ENCODE data around the gene ZKSCAN4.

ZKSCAN4 gene

GRCh38 chr6:28248916-28249315 lies 3.2 kb downstream of the ZKSCAN4 start:
- no peak for DNase-seq

DNA sequence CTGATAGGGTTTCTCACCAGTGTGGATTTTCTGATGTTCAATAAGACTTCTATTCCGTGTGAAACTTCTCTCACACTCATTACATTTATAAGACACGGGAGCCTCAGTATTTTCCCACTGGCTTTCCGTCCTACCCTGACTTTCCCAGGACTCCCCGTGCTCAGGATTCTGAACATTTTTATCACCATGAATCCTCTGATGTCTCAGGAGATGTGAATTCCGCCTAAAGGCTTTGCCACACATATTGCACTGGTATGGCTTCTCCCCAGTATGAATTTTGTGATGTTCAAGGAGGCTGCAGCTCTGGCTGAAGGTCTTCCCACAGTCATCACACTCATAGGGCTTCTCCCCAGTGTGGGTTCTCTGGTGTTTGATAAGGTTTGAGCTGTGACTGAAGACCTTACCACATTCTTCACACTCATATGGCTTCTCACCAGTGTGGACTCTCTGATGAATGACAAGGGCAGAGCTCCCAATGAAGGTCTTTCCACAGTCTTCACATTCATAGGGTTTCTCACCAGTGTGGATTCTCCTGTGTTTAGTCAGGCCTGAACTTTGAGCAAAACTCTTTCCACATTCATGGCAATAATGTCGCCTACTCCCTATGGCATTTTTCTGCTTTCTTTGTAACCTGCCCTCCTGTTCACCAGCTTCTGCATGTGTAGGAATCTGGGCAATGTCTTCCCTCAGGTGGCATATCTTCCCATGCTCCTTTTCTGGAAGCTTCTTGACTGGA lies 6.7 kb downstream of the ZKSCAN4 start:
- DNase-seq = no peak

DNA sequence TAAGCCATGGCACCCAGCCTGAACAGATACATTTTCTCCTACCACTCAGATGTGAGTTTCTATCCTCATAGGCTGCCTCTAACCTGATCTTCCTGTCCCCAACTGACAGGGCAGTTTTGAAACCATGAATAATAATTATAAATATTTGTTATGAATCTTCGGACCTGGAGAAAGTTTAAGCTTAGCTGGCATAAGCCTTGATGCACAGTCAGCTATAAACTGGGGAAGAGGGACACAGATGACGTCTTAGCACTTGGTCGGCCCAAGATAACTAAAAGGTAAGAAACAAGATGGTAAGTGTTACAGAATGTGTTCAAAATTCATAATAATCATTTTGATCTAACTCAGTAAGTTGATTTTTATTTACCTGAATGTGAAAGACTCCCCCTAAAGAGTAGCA lies 8.1 kb downstream of the ZKSCAN4 start:
- DNase-seq = no peak

- no peak for DNase-seq
Observed at GRCh38 chr6:28240471-28240870, 11.6 kb downstream of the ZKSCAN4 start.

GRCh38 chr6:28239636-28240035 lies 12.4 kb downstream of the ZKSCAN4 start:
- DNase-seq = no peak

- peak; percentile 52 to 53 for DNase-seq
Observed at GRCh38 chr6:28235912-28236452, 16.1 kb downstream of the ZKSCAN4 start.

DNA sequence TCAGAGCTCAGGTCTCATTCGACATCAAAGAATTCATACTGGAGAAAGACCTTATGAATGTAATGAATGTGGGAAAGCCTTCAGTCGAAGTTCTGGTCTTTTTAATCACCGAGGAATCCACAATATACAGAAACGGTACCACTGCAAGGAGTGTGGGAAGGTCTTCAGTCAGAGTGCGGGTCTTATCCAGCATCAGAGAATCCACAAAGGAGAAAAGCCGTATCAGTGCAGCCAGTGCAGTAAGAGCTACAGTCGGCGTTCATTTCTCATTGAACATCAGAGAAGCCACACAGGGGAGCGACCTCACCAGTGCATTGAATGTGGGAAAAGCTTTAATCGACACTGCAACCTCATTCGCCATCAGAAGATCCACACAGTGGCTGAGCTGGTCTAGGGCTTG lies 19.3 kb downstream of the ZKSCAN4 start:
- no peak for DNase-seq

DNA sequence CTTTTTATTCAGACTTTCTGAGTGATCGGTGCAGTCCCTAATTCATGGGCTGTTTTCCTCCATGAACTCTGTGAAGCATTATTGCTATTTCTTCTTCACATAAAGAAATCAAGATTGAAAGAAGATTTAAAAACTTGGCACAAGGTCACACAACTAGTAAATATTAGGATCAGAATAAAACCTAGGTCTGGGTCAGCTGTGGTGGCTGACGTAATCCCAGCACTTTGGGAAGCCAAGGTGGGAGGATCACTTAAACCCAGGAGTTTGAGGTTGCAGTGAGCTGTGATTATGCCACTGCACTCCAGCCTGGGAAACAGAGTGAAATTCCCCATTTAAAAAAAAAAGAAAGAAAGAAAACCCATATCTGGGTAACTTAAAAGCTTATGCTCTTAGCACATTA lies 25.6 kb downstream of the ZKSCAN4 start:
- no peak for DNase-seq

DNA sequence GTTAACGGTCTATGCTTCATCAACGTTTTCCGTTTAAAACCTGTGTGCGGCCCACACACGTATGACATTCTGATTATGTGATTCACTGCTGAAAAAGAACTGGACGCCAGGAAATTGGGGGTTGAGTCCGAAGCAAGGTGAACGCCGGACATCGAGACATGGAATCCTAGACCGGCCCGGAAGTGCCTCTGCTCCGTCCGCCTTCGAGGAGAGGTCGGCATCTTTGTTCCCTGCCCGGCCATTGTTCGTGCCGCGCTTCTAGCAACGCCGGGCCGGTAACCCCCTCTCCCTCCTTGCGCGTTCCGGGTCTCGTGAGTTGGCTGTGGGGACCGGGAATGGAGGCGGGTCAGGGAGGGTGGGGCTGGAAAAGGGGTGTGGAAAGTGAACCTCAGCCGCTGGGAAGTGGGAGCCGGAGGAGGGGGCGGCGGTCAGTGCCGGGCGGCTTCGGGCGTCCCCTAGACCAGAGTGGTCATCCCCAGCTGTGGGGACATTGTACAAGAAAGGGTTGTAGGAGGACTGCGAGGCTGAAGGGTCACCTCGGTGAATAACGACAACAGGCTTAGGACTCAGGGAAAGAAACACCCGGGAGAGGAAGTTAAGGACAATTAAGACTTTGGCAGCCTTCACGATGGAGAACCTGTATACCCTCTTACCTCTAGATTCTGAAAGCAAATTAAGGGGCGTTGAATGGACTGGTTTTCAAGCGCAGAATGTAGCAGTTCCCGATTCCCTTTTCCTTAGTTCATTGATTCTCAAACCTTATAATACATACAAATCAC lies 26.8 kb downstream of the ZKSCAN4 start, which contains the start of gene ZSCAN9:
Gene ZSCAN9, plus strand, starts transcription at position 220 of the 779 bp plus-strand sequence. CDS start 1,810 bp downstream, outside the sequence.
- DNase-seq = peak; percentile 67 to 79

- peak in 1 of 2 experiments; percentile 15 for DNase-seq
Observed at GRCh38 chr6:28224131-28225055, 27.7 kb downstream of the ZKSCAN4 start.

DNA sequence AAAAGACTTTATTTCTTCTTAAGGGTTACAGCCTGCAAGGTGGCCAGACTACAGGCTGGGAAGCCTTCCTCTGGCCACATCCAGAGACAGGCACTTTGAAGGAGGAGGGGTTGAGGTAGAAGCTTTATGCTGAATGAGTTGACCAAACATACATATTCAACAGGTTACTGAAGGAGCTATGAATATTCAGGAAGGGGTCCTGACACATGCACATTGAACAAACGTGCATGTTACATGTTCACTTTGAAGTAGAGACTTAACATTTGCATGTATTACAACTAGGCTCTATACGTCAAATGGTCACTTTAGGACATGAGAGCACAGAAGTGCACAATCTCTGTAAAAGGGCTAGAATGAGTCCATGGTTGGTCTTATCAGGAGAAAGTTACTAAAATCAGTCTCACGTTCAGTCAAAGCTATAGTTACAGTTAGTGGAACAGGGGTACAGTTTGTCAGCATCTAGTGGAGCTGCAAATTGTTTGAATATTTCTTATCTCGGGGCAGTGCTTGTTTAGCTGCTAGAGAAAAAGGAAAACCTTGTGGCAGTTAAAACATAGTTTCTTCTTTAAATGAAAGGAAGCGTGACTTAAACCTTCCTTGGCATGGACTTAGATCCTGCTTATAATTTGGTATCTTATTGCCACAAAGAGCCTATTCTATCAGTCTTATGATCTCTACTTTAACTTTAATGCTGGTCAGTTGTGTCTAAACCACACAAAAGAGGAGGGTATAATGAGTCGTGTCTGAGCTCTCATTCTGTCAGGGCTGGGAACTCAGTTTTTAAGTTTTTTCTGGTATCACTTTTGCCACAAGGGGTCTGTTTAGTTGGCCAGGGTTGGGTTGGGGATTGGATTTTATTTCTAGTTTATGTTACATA lies 31.6 kb downstream of the ZKSCAN4 start:
- peak in 1 of 2 experiments; percentile 24 for DNase-seq

- DNase-seq = peak; percentile 68 to 74
Observed at GRCh38 chr6:28218312-28219248, 33.5 kb downstream of the ZKSCAN4 start.

GRCh38 chr6:28217890-28218289 lies 34.2 kb downstream of the ZKSCAN4 start:
- DNase-seq = no peak

- no peak for DNase-seq
Observed at GRCh38 chr6:28215425-28215824, 36.6 kb downstream of the ZKSCAN4 start.

GRCh38 chr6:28213213-28213523 lies 38.9 kb downstream of the ZKSCAN4 start:
- DNase-seq = no peak

DNA sequence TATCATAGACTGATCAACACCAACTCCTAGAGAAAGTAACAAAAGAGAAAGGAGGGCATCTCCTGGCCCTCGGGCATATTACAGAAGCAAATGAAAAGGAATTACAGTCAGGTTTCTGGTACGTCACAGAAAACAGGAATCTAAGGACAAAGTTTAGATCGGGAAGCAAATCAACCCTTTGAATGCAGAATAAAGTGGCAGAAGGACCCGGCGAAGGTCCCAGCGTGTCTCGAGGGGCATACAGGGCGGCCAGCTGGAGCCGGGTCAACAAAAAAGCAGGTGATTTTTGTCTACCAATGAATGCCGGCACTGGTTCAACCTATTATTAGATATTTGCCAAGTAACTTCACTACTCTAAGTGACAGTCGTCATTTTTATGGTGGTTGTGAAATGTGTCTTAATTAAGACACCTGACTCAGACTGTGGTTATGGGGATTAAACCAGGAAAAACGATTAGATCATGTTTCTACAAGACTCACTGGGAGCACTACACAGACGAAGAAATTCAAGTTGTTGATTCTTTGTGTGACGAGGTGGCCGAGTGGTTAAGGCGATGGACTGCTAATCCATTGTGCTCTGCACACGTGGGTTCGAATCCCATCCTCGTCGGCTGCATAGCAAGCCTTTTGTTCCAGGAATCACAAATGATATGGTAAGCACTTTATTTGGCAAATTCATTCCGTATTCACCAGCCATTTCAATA lies 39.4 kb downstream of the ZKSCAN4 start:
- peak; percentile 83 to 84 for DNase-seq

DNA sequence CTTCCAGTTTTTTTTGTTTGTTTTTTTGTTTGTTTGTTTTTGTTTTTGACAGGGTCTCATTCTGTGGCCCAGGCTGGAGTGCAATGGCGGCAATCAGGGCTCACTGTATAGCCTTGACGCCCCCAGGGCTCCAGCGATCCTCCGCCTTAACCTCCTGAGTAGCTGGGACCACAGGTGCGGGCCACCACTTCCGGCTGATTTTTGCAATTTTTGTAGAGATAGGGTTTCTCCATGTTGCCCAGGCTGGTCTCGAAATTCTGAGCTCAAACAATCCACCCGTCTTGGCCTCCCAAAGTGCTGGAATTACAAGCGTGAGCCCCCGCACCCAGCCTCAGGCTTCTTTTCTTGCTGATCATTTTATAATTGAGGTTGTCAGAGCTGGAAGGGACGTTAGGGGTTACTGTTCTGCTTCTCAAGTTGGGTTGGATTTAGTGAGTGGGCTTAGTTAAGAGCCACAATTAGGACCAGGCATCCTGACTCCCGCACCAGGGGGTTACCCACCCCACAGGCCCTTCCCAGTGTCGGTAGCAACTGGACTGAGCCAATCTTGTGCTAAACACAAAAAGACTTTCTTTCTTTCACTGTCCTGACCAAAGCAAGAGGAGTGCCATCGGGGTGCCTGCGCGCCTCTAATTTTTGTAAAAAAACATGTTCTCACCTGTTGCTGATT lies 40.1 kb downstream of the ZKSCAN4 start:
- DNase-seq = peak in 1 of 2 experiments; percentile 43

DNA sequence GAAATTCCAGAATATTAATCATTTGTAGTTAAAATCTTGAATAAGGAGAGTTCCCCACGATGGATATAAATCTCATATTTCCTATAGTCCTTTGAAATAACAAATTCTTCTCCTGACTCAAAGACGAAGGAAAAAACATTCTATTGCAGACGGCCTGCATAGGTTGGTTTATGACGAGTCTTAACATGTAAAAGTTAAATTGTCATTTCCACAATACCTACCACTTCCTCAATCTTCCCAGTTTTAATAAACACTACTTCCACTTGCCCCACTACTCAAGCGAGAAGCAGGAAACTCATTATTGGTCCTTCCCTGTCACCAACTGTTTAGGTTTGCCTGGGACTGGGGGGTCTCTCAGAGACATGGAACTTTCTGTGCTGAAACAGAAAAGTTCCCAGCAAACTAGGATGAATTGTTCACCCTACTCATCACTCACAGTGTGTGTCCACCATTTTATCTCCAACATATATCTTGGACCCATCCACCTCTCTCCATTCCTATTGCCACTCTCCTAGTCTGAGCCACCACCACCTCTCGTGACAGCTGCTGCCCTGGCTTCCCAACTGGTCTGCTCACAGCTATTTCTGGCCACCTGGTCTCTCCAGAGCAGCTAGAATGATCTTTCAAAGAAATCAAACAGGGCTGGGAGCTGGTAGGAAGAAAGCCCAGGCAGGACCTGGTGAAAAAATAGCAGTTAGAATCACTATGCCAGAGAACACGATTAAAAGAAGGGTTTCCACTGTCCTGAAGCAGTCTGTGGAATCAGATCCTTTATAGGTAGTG lies 42.1 kb downstream of the ZKSCAN4 start:
- DNase-seq = no peak

Data from Kasumi-1 (cell line).